Psoas muscle (tissue), 8 donors: ENCODE results near the gene FLAD1. TPM values are rescaled to one million over a fixed set of nuclear protein-coding genes. Genes with fewer than 3 reads are reported as not detected.

ENCODE experiments used
- ATAC-seq, 4 donors: fragments of 200-7000 bp; cut with Tn5 transposase; one replicate each; pipeline ENCODE4 v1.9.1; 2020; ENCODE audit warnings: moderate library complexity in 3 of 4, mild to moderate bottlenecking in 2 of 4
- DNase-seq, 2 donors: peaks; one replicate each; pipeline ENCODE4 v3.0.0-alpha.2; 2020
- H3K27ac ChIP-seq: fragments of 200-600 bp; one replicate; pipeline ENCODE4 v1.8.0; 2022
- H3K27me3 ChIP-seq, 3 donors: fragments of 200-600 bp in 1 of 3; one replicate each; pipeline versions ENCODE4 v1.6.1 to v1.8.0; 2013 to 2022; ENCODE audit warnings: low read length in 2 of 3, mild to moderate bottlenecking in 2 of 3, moderate library complexity in 1 of 3; ENCODE audit not compliant: insufficient read depth in 3 of 3
- H3K36me3 ChIP-seq, 2 donors: fragments of 200-600 bp in 1 of 2; one replicate each; pipeline versions ENCODE4 v1.6.1 to v1.8.0; 2013 to 2022; ENCODE audit warnings: low read depth in 1 of 2, mild to moderate bottlenecking in 1 of 2, moderate library complexity in 1 of 2; ENCODE audit not compliant: insufficient read depth in 1 of 2
- H3K4me1 ChIP-seq: fragments of 200-600 bp; one replicate; pipeline ENCODE4 v1.8.0; 2022
- H3K4me3 ChIP-seq: fragments of 200-600 bp; one replicate; pipeline ENCODE4 v1.8.0; 2022; ENCODE audit warnings: mild to moderate bottlenecking
- H3K9me3 ChIP-seq: fragments of 200-600 bp; one replicate; pipeline ENCODE4 v1.8.0; 2022
- WGBS, 3 donors: extraction: QIAGEN DNeasy Blood & Tissue Kit; methylation state at CpG; one replicate each; pipeline versions ENCODE4 v1.1.6 to v1.1.7; 2013; 5-methylcytosine and 5-hydroxymethylcytosine counted together
- intact Hi-C, 2 donors: fragments of 100-400 bp; cut with DNase I; formaldehyde crosslinking; loops; one replicate each; pipeline versions ENCODE4 v1.11.0 to v1.14.2; 2022
- polyA plus RNA-seq, 3 donors: library from polyadenylated mRNA; stranded (reverse); fragments of 200-250 nt; gene quantifications; one replicate each; pipeline ENCODE4 v1.2.3, GENCODE V29; 2013
- total RNA-seq, 4 donors: library from RNA; stranded (reverse); fragmentation: NEBNext Ultra II Directional in 2 of 4; extraction: Animal tissue kit (Norgen Biotek cat#: 25700) in 2 of 4; gene quantifications; one replicate each; pipeline versions ENCODE4 v1.2.1 to v1.2.4, GENCODE V29; 2021 to 2023
- TF ChIP-seq, protein P1 (sequence below): fragments of 200-600 bp; IDR thresholded peaks from one replicate; pipeline ENCODE4 v1.8.0; 2022; ENCODE audit warnings: antibody characterized with exemption
- donor health status: healthy with polysubstance abuse.
- donor health status: DM: no; HTN: no; CAD: no; lungs with moderate emphysema.
- donor health status: Bipolar disorder and iron deficiency.
- donor health status: healthy.
- donor health status: DM: yes; HTN: yes; CAD: no.
- donor health status: DM: no; HTN: no; CAD: no.
- donor health status: DM: no; HTN: no; CAD: no.
- donor health status: DM: yes; HTN: yes; CAD: no.

FLAD1 gene
- total and polyA plus RNA-seq, 7 donors = 24.5 to 52.7 (median 34.9) TPM

DNA sequence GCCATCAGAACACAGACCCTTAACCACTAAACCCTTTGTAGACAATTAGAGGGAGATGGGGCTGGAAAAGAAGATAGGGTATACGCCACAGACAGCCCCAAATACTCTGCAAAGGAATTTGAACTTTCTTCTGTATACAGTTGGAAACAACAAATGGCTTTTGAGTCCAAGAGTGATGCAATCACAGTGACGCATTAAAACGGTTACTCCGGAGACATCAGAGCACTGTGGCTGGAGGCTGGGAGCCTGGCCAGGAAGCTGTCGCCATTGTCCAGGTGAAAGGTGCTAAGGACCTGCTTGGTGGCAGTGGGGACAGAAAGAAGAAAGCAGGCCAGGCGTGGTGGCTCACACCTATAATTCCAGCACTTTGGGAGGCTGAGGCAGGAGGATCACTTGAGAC lies 4.2 kb downstream of the FLAD1 start:
- intact Hi-C loops = no loop called here
- WGBS, 3 donors = 62 to 68% (median 63%) methylated on average over 6 of the region's 6 CpGs
- TF ChIP-seq, protein P1, sequence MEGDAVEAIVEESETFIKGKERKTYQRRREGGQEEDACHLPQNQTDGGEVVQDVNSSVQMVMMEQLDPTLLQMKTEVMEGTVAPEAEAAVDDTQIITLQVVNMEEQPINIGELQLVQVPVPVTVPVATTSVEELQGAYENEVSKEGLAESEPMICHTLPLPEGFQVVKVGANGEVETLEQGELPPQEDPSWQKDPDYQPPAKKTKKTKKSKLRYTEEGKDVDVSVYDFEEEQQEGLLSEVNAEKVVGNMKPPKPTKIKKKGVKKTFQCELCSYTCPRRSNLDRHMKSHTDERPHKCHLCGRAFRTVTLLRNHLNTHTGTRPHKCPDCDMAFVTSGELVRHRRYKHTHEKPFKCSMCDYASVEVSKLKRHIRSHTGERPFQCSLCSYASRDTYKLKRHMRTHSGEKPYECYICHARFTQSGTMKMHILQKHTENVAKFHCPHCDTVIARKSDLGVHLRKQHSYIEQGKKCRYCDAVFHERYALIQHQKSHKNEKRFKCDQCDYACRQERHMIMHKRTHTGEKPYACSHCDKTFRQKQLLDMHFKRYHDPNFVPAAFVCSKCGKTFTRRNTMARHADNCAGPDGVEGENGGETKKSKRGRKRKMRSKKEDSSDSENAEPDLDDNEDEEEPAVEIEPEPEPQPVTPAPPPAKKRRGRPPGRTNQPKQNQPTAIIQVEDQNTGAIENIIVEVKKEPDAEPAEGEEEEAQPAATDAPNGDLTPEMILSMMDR = no peak

DNA sequence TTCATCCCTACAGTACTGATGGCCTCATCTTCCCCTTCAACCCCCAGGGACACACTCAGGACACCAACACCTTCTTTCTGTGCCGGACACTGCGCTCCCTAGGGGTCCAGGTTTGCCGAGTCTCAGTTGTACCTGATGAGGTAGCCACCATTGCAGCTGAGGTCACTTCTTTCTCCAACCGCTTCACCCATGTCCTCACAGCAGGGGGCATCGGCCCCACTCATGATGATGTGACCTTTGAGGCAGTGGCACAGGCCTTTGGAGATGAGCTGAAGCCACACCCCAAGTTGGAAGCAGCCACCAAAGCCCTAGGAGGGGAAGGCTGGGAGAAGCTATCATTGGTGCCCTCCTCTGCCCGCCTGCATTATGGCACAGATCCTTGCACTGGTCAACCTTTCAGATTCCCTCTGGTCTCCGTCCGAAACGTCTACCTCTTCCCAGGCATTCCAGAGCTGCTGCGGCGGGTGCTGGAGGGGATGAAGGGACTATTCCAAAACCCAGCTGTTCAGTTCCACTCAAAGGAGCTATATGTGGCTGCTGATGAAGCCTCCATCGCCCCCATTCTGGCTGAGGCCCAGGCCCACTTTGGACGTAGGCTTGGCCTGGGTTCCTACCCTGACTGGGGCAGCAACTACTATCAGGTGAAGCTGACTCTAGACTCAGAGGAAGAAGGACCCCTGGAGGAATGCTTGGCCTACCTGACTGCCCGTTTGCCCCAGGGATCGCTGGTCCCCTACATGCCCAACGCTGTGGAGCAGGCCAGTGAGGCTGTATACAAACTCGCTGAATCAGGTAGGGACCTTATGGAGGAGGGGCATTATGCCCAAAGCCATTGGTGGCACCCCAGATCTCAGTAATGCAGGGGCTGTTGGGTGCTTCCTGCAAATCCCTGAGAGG lies 5.2 kb downstream of the FLAD1 start:
- H3K9me3 ChIP-seq = no peaks in the 10 kb centered on the region
- intact Hi-C loops = no loop called here
- H3K4me3 ChIP-seq = no peak overlapping the region
- ATAC-seq (no peak), DNase-seq (peak in 1 of 2 donors; percentile 48)
- TF ChIP-seq, protein P1 = no peak
- H3K4me1 ChIP-seq = peaks cover 12% of the 10 kb centered on the region
- WGBS, 3 donors = 81 to 84% (median 82%) methylated on average over 15 to 17 of the region's 17 CpGs
- H3K27me3 ChIP-seq = no peaks in the 10 kb centered on the region
- no peak overlapping the region for H3K27ac ChIP-seq
- peaks cover 0 to 33% of the 10 kb centered on the region in 2 donors for H3K36me3 ChIP-seq

More for the DNA sequence above, 4.2 kb downstream of the FLAD1 start:
- Histone ChIP-seq H3K27ac (peak overlapping the region; percentile 36), H3K36me3 (peaks cover 0 to 33% of the 10 kb centered on the region in 2 donors), H3K27me3 (no peaks in the 10 kb centered on the region), H3K4me1 (peaks cover 18% of the 10 kb centered on the region), H3K4me3 (no peak overlapping the region), H3K9me3 (no peaks in the 10 kb centered on the region)
- DNase-seq (peak in 1 of 2 donors; percentile 47), ATAC-seq (no peak)

DNA sequence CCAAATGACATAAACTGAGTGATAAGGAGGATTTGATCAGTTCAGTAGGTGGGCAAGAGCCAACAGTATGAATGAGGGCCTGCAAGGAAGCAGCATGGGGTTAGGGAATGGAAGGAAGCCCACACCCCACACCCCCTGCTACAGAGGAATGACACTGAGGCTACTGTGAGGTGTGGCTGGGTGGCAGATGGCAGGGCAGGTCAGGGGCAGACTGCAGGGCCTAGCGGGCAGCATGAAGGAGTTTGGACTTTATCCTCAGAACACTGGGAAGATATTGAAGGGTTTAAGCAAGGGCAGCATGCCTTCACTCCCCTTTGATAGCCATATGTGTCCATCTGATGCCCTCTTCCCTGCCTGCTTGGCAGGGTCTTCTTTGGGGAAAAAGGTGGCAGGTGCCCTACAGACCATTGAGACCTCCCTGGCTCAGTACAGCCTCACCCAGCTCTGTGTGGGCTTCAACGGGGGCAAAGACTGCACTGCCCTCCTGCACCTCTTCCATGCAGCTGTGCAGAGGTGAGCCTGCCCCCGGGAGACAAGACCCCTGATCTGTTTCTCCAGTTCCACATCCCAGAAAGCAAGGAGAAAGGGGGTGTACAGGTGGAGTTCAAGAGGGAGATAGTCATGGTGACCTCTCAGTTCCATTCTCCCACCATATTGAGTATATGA lies 6.2 kb downstream of the FLAD1 start:
- TF ChIP-seq, protein P1 = no peak
- no peak for ATAC-seq
- DNase-seq = peak in 1 of 2 donors; percentile 50
- no peak overlapping the region for H3K4me3 ChIP-seq
- H3K27me3 ChIP-seq = no peaks in the 10 kb centered on the region
- H3K4me1 ChIP-seq = peaks cover 6% of the 10 kb centered on the region
- WGBS, 3 donors = 77 to 89% (median 83%) methylated on average over 3 of the region's 3 CpGs
- no peak overlapping the region for H3K27ac ChIP-seq
- no peaks in the 10 kb centered on the region for H3K9me3 ChIP-seq
- H3K36me3 ChIP-seq = peaks cover 0 to 33% of the 10 kb centered on the region in 2 donors
- intact Hi-C loops = no loop called here

DNA sequence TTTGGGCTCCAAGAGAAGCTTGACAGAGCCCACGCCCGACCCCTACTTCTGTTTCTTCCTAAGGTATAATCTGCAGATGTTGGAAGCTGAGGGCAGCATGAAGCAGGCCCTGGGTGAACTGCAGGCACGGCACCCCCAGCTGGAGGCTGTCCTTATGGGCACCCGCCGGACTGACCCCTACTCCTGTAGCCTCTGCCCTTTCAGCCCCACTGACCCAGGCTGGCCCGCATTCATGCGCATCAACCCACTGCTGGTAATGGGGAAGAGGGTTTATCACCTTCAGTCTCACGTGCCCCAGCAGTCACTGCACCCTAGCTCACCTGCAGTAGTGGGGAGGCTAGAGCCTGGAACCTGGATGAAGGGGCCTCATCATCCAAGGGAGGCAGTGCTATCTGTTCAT lies 7.1 kb downstream of the FLAD1 start:
- TF ChIP-seq, protein P1 = no peak
- Histone ChIP-seq H3K27ac (no peak overlapping the region), H3K27me3 (no peaks in the 10 kb centered on the region), H3K4me1 (peaks cover 5% of the 10 kb centered on the region), H3K36me3 (peaks cover 0 to 33% of the 10 kb centered on the region in 2 donors), H3K9me3 (no peaks in the 10 kb centered on the region), H3K4me3 (no peak overlapping the region)
- WGBS, 3 donors = 90 to 93% (median 92%) methylated on average over 8 of the region's 8 CpGs
- DNase-seq = peak in 1 of 2 donors; percentile 18
- ATAC-seq = no peak
- intact Hi-C loops = no loop called here
